GM21786 (cell line): ENCODE data around the gene IL3.

Source experiments
- ATAC-seq: cut with Tn5 transposase; IDR thresholded peaks from one replicate; pipeline ENCODE4 v1.9.1; 2021; ENCODE audit not compliant: unreplicated experiment

Gene IL3

DNA sequence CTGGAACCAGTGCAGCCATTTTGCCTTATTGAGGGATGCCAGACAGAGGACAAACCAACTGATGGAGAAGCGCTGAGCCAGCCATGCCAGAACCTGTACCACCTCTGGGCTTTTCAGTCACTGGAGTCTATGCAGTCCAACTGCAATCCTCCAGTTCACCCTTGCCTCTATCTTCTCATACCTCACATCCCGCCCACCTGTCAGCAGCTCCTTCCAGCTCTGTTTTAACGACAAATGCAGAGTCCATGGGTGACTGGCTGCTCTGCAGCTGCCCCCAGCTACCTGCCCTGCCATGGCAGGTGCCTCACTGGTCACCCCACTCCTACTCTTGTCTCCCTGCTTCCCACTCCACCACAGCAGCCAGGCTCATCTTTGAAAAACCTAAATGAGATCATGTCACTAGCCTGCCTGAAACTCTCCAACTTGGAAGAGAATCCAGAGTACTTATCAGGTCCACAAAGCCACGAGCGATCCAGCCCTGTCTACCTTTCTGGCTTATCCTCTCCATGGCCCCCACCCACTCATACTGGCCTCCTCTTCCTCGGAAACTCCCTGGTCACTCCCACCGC is 35.0 kb upstream of the IL3 start:
- no peak for ATAC-seq

- ATAC-seq, result no peak
These were observed 33.9 kb upstream of the IL3 start for GRCh38 chr5:132026516-132027008.

DNA sequence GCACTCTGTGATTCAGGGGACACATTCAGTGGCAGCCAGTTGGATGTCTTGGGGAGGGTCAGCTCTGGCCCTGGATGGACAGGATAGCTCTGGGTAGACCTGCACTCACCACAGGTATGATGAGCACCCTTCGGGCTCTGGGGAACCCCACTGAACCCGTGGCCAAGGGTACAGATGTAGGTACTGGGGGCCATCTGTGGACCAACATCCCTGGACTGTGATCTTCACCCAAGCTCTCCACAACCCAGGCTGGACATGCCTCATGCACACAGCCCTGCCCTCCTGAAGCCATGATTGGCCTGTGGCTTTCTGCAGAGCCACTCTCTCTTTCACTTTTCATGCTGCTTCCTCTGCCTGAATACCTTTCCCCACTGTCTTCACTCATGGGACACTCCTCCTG is 33.4 kb upstream of the IL3 start:
- no peak for ATAC-seq

GRCh38 chr5:132029609-132030330 is 30.7 kb upstream of the IL3 start:
- ATAC-seq, result no peak

DNA sequence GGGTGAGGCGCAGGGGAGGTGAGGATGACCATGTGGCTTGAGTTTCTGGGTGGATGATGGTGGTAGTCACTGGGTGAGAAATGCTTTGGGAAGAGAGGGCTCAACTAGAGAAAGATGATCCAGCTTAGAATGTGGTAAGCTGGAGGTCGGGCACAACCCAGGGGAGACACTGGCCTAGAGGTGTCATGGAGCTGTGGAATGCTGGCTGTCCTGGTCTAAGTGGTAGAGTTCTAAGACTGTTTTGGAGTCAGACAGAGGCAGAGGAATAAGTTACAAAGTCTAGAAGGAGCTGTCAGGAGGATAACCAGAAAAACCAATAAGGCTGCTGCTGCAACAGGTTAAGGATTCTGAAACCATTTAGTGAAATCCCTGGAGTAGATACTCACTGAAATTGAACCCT is 29.8 kb upstream of the IL3 start:
- ATAC-seq, result no peak

GRCh38 chr5:132032196-132032595 is 28.3 kb upstream of the IL3 start:
- no peak for ATAC-seq

DNA sequence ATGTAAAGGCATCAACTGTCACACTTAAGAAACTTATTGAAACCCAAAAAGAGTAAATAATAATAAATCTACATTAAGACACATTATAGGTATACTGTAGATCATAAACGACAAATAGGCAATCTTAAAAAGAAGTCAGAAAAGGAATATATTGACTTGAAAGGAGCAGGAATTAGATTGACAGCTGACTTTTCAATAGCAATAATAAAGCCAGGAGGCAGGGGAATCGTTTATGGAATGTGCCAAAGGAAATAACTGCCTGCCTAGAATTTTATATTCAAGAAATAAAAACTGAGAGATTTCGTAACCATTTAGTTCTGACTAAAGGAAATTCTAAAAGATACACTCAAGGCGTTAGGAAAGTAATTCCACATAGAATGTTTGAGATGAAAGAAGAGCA is 27.3 kb upstream of the IL3 start:
- no peak for ATAC-seq

- no peak for ATAC-seq
These were observed 23.1 kb upstream of the IL3 start for GRCh38 chr5:132037353-132037752.

DNA sequence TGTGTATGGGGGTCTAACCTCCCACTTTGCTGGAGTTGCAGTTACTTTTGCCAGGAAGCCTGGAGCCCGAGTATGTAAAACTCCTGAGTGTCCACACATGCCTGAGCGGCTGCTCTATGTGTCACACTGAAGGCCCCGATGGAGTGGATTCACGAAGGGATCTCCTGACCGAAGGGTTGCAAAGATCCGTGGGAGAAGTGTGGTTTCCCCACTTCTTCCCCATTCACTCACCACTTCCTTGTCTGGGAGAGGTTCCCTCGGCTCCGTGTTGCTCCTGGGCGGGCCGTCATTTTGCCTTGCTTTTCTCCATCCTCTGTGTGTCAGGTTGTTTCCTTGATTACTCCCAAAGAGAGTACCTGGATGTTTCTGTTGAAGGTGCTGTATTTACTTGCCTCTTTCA is 16.2 kb upstream of the IL3 start:
- ATAC-seq, result no peak

GRCh38 chr5:132046880-132047299 is 13.6 kb upstream of the IL3 start:
- no peak for ATAC-seq

DNA sequence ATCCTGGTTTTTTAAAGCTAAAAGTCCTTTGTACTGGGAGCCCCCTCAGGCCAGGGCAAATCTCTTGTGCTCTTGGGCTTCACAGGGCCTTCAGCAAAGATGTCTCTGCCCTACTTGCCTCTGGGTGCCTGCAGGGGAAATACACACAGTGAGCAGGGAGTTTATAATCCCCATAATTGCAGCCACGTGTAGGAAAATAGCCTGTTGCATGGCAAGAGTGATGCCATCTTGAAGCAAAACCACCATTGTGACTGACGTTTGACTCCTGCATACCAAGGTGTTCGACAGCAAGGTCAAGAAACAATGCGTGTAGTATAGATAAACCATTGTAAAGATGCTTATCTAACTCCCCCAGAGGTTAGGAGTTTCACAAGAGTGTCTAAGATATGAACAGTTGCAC is 11.4 kb upstream of the IL3 start:
- no peak for ATAC-seq

GRCh38 chr5:132049559-132049958 is 10.9 kb upstream of the IL3 start:
- no peak for ATAC-seq

GRCh38 chr5:132050136-132050535 is 10.3 kb upstream of the IL3 start:
- no peak for ATAC-seq

GRCh38 chr5:132050661-132051552 is 9.5 kb upstream of the IL3 start:
- ATAC-seq, result no peak

- no peak for ATAC-seq
These were observed 7.9 kb upstream of the IL3 start for GRCh38 chr5:132052520-132052919.

GRCh38 chr5:132053483-132053882 is 7.0 kb upstream of the IL3 start:
- no peak for ATAC-seq

DNA sequence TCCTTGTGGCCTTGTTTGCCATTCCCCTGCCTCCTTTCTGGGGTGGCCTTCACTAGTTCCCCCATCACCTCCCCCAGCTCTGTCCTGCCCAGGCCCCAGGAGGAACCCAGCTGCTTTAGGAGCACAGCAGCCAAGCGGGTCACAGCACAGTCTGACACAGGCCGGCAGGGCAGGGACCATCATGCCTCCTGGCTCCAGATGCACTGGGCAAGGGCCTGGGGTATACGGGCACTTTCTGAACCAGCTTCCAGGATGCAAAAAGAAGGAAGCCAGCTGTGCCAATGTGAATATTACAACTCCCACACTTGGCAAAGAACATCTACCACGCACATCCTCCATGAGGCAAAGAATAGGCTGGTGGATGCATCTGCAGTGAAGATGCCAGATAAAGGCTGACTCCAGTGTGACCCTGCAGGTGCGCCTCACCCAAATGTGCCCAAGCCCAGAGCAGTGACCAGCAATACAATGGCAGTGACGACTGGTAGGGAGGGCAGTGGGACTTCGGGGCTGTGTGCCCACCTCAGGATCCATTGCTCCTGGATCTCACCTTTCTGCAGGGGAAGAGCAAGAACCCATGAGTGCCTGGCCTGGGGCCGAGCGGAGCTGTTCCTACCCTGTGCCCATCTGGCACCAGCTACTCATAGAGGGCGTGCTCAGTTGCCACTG is 6.3 kb upstream of the IL3 start:
- ATAC-seq, result no peak

DNA sequence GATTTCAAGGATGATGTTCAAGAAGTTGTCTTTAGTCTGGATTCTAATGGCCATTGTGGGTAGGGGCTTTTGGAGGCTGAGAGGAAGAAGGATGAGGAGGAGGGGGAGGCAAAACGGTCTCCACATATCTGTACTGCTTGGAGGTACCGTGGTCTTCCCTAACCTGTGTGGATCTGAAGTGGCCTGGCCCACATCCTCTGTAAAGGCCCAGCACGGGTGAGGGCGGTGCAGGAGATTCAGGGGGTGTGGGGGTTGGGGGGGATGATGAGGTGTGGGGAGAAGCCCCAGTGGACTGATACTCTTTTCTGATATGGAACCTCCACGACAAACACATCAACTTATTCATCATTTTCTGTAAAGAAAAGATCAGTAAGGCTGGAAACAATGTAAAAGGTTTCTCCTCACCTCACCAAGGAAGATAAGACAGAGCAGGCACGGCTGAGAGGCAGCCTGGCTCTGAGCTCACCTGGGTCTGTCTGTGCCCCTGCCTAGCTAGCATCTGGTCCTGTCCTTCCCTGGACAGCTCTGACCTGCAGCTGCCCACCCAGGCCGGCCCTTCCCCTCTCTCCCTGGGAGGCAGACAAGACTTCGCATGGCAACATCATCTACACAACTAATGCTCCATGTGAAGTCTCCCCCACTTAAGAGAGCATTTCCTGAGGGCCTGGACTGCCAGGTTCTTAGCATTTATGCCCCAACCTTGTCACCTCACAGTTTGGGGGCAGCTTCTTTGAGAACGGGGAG is 5.6 kb upstream of the IL3 start:
- ATAC-seq, result no peak

- no peak for ATAC-seq
These were observed 5.0 kb upstream of the IL3 start for GRCh38 chr5:132055441-132055807.

DNA sequence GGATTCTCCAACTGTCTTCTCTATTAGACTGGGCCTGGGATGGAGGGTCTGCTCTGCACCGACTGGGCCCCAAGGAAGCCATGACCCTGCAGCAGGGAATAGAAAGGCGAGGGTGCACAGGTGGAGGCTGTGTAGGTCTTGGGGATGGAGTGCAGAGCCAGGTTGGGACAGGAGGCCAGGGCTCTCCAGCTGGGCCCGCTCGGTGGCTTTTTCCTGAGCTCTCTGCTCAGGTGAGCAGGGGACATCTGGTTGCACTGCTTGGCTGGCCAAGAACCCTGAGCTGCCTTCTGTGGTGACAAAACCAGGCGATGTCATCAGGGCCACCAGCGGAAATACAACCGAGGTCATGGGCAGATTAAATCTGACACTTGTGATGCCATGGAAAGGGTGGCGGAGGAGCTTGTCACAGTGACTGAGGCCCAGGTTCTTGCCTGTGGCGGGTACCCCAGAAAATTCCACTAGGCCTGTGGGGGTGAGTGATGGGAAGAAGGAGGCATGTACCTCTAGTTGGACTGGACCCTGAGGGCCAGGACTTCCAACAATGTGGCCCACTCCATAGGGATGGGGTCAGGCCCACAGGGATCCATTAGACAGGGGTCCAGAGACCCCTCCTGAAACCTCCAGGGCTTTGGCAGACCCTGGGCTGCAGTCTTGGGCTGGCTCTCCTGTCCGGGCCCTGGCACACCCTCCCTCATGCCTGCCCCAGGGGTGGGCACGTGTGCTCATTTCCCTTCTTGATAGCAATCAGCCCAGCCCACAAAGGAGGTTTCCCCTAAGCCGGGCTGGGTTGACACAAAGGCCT is 4.4 kb upstream of the IL3 start:
- no peak for ATAC-seq
